Stimulated activated CD4-positive, alpha-beta T cell treated with anti-CD3 and anti-CD28 coated beads, TNF-alpha, amount 100 ng/mL, for 24 hours (primary cell): ENCODE measurements around the gene CFHR1.

Source experiments
- DNase-seq, 3 experiments: peaks; one replicate each; pipeline ENCODE4 v3.0.0-alpha.2; 2020; ENCODE audit warnings: low read depth in 3 of 3

Gene CFHR1

GRCh38 chr1:196875935-196876334 lies 56.4 kb downstream of the CFHR1 start:
- DNase-seq: no peak

- no peak for DNase-seq
Observed at GRCh38 chr1:196877964-196878363, 58.4 kb downstream of the CFHR1 start.
